ENCODE results near the gene PIK3R1. TPM values are rescaled to one million over a fixed set of nuclear protein-coding genes. Genes with fewer than 3 reads are reported as not detected.

The PIK3R1 gene
- polyA plus RNA-seq, 4 donors, result 9.2 to 68.4 (median 20.5) TPM

DNA sequence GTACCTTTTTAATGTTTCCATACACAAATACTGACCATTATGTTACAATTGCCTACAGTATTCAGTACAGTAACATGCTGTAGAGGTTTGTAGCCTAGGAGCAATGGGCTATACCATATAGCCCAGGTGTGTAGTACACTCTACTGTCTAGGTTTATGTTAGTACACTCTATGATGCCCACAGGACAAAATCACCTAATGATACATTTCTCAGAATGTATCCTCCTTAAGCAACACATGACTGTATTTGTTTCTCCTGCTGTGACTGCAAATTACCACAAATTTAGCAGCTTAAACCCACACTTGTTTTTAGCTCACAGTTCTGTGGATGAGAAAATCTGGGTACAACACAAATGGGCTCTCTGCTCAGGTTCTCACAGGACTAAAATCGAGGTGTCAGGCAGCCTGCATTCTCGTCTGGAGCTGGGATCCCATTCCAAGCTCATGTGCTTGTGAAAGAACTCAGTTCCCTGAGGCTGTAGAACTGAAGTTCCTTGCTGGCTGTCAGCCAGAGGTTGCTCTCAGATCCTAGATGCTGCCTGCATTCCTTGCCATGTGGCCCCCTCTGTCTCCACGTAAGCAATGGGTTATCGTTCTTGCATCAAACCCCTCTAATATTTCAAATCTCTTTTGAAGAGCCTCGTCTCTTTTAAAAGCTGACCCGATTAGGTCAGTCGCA is 38.6 kb upstream of the PIK3R1 start:
- H3K4me3 ChIP-seq (ENCODE audit: low read depth in 1 of 3, low read length in 3 of 3), result no peak overlapping the region
- H3K9me3 ChIP-seq (ENCODE audit: control insufficient read depth in 2 of 2, insufficient read depth in 1 of 2, low read depth in 1 of 2, low read length in 1 of 2), result no peaks in the 10 kb centered on the region
- H3K36me3 ChIP-seq (ENCODE audit: control insufficient read depth in 3 of 3, insufficient read depth in 2 of 3, low read depth in 1 of 3, low read length in 3 of 3), result no peaks in the 10 kb centered on the region
- no peak overlapping the region for H3K27ac ChIP-seq (ENCODE audit: low read depth in 1 of 3, low read length in 2 of 3)
- 92 to 94% (median 93%) methylated on average over 7 of the region's 7 CpGs for WGBS, 3 donors
- DNase-seq (no peak), FAIRE-seq (no peak)
- no peaks in the 10 kb centered on the region for H3K27me3 ChIP-seq (ENCODE audit: control insufficient read depth in 3 of 3, insufficient read depth in 3 of 3, low read length in 3 of 3)
- H3K4me1 ChIP-seq (ENCODE audit: control insufficient read depth in 3 of 3, insufficient read depth in 2 of 3, low read depth in 1 of 3, low read length in 2 of 3), result peaks cover 0 to 13% (median under 1%) of the 10 kb centered on the region in 3 donors

DNA sequence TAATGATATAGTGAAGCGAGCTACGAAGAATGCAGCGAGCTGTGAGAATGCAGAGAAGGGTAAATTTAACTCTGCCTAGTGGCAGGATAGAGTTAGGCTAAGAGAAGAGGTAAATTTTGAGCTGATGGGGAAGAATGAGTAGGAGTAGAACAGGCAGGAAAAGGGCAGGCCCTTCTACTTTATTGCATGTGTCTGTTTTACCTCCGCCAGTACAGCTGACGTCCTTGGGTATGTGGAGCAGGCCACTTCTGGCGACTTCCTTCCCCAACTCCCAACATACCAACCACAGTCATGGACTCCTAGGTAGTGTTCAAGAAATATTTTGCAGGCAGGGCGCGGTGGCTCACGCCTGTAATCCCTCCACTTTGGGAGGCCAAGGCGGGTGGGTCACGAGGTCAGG is 37.9 kb upstream of the PIK3R1 start:
- no peaks in the 10 kb centered on the region for H3K27me3 ChIP-seq (ENCODE audit: control insufficient read depth in 3 of 3, insufficient read depth in 3 of 3, low read length in 3 of 3)
- no peaks in the 10 kb centered on the region for H3K36me3 ChIP-seq (ENCODE audit: control insufficient read depth in 3 of 3, insufficient read depth in 2 of 3, low read depth in 1 of 3, low read length in 3 of 3)
- no peak for FAIRE-seq
- no peak overlapping the region for H3K27ac ChIP-seq (ENCODE audit: low read depth in 1 of 3, low read length in 2 of 3)
- H3K4me3 ChIP-seq (ENCODE audit: low read depth in 1 of 3, low read length in 3 of 3), result no peak overlapping the region
- peaks cover 0 to 18% (median 5%) of the 10 kb centered on the region in 3 donors for H3K4me1 ChIP-seq (ENCODE audit: control insufficient read depth in 3 of 3, insufficient read depth in 2 of 3, low read depth in 1 of 3, low read length in 2 of 3)
- WGBS, 3 donors, result 95 to 97% (median 96%) methylated on average over 11 of the region's 11 CpGs
- no peak for DNase-seq
- H3K9me3 ChIP-seq (ENCODE audit: control insufficient read depth in 2 of 2, insufficient read depth in 1 of 2, low read depth in 1 of 2, low read length in 1 of 2), result no peaks in the 10 kb centered on the region

DNA sequence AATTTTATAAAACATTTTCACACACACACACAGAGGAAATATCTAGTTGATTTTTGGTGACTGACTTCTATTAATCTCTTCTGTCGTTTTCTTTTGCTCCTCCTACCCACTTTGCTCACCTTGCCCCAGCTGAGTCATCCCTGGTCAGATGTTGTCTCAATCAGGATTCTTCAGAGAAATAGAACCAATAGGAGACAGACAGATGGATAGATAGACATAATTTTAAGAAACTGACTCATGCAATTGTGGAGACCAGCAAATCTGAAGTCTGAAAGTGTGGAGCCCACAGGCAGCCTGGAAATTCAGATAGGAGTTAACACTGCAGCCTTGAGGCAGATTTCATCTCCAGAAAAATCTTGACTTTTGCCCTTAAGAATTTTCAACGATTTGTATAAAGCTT is 37.0 kb upstream of the PIK3R1 start:
- DNase-seq (no peak), FAIRE-seq (no peak)
- Histone ChIP-seq H3K4me1 (ENCODE audit: control insufficient read depth in 3 of 3, insufficient read depth in 2 of 3, low read depth in 1 of 3, low read length in 2 of 3) (peaks cover 0 to 18% (median 5%) of the 10 kb centered on the region in 3 donors), H3K36me3 (ENCODE audit: control insufficient read depth in 3 of 3, insufficient read depth in 2 of 3, low read depth in 1 of 3, low read length in 3 of 3) (no peaks in the 10 kb centered on the region), H3K9me3 (ENCODE audit: control insufficient read depth in 2 of 2, insufficient read depth in 1 of 2, low read depth in 1 of 2, low read length in 1 of 2) (no peaks in the 10 kb centered on the region), H3K27me3 (ENCODE audit: control insufficient read depth in 3 of 3, insufficient read depth in 3 of 3, low read length in 3 of 3) (no peaks in the 10 kb centered on the region), H3K27ac (ENCODE audit: low read depth in 1 of 3, low read length in 2 of 3) (no peak overlapping the region), H3K4me3 (ENCODE audit: low read depth in 1 of 3, low read length in 3 of 3) (no peak overlapping the region)
- WGBS, 3 donors, result 20 to 45% (median 32%) methylated on average over 2 of the region's 2 CpGs

DNA sequence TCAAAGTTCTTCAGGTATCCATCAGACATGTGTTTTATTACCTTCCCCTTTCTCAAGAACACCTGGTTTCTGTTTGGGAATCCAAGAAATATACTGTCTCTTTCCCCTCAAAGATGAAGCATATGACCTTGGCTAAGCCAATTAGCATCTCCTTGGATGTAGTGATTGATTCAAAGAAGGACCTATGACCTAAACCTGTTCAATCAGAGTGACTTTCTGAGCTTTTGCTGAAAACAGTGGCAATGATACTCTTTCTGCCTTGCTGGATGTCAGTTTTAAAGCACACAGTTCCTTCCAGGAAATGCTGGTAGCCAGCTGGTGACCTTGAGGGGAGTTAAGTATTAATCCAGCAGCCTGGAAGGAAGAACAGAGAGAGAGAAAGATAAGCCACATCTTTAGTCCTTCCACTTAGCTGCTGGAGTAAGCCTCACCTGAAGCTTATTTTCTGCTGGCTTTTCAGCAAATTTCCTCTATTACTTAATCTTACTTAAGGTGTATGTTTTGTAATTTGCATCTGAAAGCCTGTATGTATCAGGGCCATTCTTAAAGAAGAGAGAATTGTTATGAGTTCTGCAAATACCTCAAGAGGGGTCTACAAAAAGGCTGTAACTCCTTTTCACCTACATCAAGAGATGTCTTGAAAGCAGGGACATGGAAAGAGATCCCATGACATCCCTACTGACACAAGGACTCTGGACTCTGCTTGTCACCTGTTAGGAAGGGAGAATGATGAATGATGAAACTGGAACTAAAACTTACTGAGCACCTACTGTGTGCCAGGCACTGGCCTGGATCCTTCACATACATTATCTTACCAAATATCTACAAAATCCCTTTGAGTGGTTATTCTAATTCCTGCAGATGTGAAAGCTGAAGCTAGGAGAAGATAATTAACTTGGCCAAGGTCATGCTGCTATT is 35.2 kb upstream of the PIK3R1 start:
- DNase-seq (peak; percentile 57 to 67), FAIRE-seq (no peak)
- no peaks in the 10 kb centered on the region for H3K27me3 ChIP-seq (ENCODE audit: control insufficient read depth in 3 of 3, insufficient read depth in 3 of 3, low read length in 3 of 3)

DNA sequence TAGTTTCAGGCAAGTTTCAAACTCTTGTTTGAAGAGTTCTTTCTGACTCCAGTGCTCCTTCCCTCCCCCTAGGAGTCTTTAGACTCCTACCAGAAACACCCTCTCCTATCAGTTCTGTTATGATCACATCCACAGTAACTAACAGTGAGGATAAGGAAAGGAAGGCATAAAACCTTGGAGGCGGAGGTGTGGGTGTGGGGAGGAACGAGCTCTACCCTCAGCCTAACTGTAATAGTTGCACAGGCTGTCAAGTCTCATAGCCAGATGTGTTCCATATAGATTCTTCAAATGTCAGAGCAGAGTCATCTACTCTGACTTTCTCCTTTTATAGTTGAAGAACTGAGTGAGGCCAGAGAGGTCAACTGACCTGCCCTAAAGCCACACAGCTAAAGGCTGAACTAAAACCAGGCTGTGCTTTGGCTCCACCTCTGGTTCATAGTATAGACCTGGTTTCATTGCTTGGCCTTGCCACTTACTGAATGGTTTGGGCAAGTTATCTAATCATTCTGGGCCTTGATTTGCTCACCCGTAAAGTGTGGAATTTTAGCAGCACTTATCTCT is 34.4 kb upstream of the PIK3R1 start:
- WGBS, 3 donors, result 49 to 68% (median 59%) methylated on average over 3 of the region's 3 CpGs
- H3K4me1 ChIP-seq (ENCODE audit: control insufficient read depth in 3 of 3, insufficient read depth in 2 of 3, low read depth in 1 of 3, low read length in 2 of 3), result peaks cover 0 to 18% (median 5%) of the 10 kb centered on the region in 3 donors
- H3K9me3 ChIP-seq (ENCODE audit: control insufficient read depth in 2 of 2, insufficient read depth in 1 of 2, low read depth in 1 of 2, low read length in 1 of 2), result no peaks in the 10 kb centered on the region
- H3K4me3 ChIP-seq (ENCODE audit: low read depth in 1 of 3, low read length in 3 of 3), result no peak overlapping the region
- FAIRE-seq (no peak), DNase-seq (no peak)
- H3K27me3 ChIP-seq (ENCODE audit: control insufficient read depth in 3 of 3, insufficient read depth in 3 of 3, low read length in 3 of 3), result no peaks in the 10 kb centered on the region
- no peaks in the 10 kb centered on the region for H3K36me3 ChIP-seq (ENCODE audit: control insufficient read depth in 3 of 3, insufficient read depth in 2 of 3, low read depth in 1 of 3, low read length in 3 of 3)
- H3K27ac ChIP-seq (ENCODE audit: low read depth in 1 of 3, low read length in 2 of 3), result no peak overlapping the region

More for the DNA sequence above, 35.2 kb upstream of the PIK3R1 start:
- peak overlapping the region in 2 of 3 donors; percentile 3 to 6 for H3K27ac ChIP-seq (ENCODE audit: low read depth in 1 of 3, low read length in 2 of 3)
- no peaks in the 10 kb centered on the region for H3K9me3 ChIP-seq (ENCODE audit: control insufficient read depth in 2 of 2, insufficient read depth in 1 of 2, low read depth in 1 of 2, low read length in 1 of 2)
- H3K4me3 ChIP-seq (ENCODE audit: low read depth in 1 of 3, low read length in 3 of 3), result no peak overlapping the region
- no peaks in the 10 kb centered on the region for H3K36me3 ChIP-seq (ENCODE audit: control insufficient read depth in 3 of 3, insufficient read depth in 2 of 3, low read depth in 1 of 3, low read length in 3 of 3)
- H3K4me1 ChIP-seq (ENCODE audit: control insufficient read depth in 3 of 3, insufficient read depth in 2 of 3, low read depth in 1 of 3, low read length in 2 of 3), result peaks cover 0 to 18% (median 5%) of the 10 kb centered on the region in 3 donors

DNA sequence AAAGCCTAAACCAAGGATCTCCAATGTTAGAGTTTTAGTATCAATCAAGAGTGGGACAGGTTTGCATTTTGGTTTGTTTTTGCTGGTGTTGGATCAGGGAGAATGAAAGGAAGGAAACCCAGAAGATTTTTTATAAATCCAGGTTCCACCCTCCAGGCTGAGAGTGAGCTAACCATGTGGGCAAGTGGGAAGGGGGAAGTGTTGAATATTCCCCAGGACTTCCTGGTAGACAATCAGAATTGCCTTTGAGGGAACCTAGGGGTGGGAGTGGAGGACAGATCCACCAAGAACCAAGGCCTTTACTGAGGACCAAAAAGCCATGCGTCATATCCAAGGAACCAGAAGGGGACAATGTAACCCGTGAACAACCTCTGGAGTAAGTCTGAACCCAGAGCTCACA is 33.5 kb upstream of the PIK3R1 start:
- 96 to 97% (median 96%) methylated on average over 2 of the region's 2 CpGs for WGBS, 3 donors
- DNase-seq (peak; percentile 18 to 22), FAIRE-seq (no peak)
- Histone ChIP-seq H3K27ac (ENCODE audit: low read depth in 1 of 3, low read length in 2 of 3) (no peak overlapping the region), H3K27me3 (ENCODE audit: control insufficient read depth in 3 of 3, insufficient read depth in 3 of 3, low read length in 3 of 3) (no peaks in the 10 kb centered on the region), H3K4me1 (ENCODE audit: control insufficient read depth in 3 of 3, insufficient read depth in 2 of 3, low read depth in 1 of 3, low read length in 2 of 3) (peaks cover 0 to 18% (median 5%) of the 10 kb centered on the region in 3 donors), H3K36me3 (ENCODE audit: control insufficient read depth in 3 of 3, insufficient read depth in 2 of 3, low read depth in 1 of 3, low read length in 3 of 3) (no peaks in the 10 kb centered on the region), H3K9me3 (ENCODE audit: control insufficient read depth in 2 of 2, insufficient read depth in 1 of 2, low read depth in 1 of 2, low read length in 1 of 2) (no peaks in the 10 kb centered on the region), H3K4me3 (ENCODE audit: low read depth in 1 of 3, low read length in 3 of 3) (no peak overlapping the region)

DNA sequence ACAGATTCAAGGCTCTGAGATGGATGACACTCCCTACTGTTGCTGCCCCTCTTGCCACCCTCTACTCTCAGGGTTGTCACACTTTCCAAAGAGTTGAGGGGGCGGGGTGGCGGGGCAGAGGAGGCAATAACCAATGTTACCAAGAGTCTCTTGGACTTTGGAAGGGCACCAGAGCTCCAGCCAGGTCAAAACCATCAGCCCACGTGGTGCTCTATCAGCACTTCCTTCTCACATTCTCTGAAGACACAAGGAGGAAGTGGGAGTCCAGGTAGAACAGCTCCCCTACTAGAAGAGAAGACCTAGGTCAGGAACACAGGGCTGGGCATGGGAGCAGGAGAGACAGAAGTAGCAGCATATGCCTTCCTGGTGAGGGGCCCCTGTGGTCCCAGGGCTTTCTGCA is 33.0 kb upstream of the PIK3R1 start:
- H3K27ac ChIP-seq (ENCODE audit: low read depth in 1 of 3, low read length in 2 of 3), result no peak overlapping the region

DNA sequence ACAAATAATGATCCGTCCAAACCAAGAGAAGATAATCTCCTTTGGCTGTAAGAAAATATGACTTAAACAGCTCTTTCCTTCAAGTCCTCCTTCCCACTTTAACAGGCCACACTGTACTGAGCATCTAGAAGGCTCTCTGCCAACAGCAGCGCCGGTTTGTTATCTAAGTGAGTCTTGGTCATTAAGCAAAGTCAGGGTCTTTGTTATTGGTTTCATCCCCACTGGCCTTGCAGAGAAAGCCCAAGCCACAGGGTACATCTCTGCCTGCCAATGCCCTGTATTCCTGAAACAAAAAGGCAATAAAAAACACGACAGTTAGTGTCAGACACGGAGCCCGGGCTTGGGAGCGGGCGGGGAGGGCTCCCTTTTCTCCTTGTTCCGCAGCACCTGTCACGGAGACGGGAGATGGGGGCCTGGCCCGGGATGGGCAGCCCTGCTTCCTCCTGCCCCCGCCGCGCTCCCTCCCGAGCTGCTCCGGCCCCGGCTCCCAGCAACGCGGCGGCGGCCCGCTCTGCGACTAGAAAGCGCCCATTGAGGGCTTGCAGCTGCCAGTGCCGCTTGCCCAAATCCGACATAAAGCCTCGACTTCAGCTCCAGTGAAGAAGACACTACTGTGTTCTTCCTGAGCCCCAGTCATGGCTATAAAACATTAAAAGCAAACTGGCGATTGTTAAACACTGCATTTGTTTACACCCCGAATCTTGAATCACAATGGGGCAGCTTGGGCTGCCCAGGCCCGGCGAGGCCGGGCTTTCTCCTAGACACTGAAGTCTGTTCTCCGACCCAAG is 28.1 kb upstream of the PIK3R1 start:
- no peaks in the 10 kb centered on the region for H3K9me3 ChIP-seq (ENCODE audit: control insufficient read depth in 2 of 2, insufficient read depth in 1 of 2, low read depth in 1 of 2, low read length in 1 of 2)
- peak in 1 of 2 donors; percentile 27 for DNase-seq
- peak overlapping the region in 1 of 3 donors; percentile 11 for H3K4me3 ChIP-seq (ENCODE audit: low read depth in 1 of 3, low read length in 3 of 3)
- H3K36me3 ChIP-seq (ENCODE audit: control insufficient read depth in 3 of 3, insufficient read depth in 2 of 3, low read depth in 1 of 3, low read length in 3 of 3), result no peaks in the 10 kb centered on the region
- peak overlapping the region in 1 of 3 donors; percentile 39 for H3K27ac ChIP-seq (ENCODE audit: low read depth in 1 of 3, low read length in 2 of 3)
- WGBS, 3 donors, result 68 to 83% (median 83%) methylated on average over 34 of the region's 34 CpGs
- FAIRE-seq, result no peak
- no peaks in the 10 kb centered on the region for H3K27me3 ChIP-seq (ENCODE audit: control insufficient read depth in 3 of 3, insufficient read depth in 3 of 3, low read length in 3 of 3)
- peaks cover 0 to 10% (median 0%) of the 10 kb centered on the region in 3 donors for H3K4me1 ChIP-seq (ENCODE audit: control insufficient read depth in 3 of 3, insufficient read depth in 2 of 3, low read depth in 1 of 3, low read length in 2 of 3)

More for the DNA sequence above, 33.0 kb upstream of the PIK3R1 start:
- WGBS, 3 donors, result 66 to 79% (median 68%) methylated on average over 3 of the region's 3 CpGs
- Histone ChIP-seq H3K4me3 (ENCODE audit: low read depth in 1 of 3, low read length in 3 of 3) (no peak overlapping the region), H3K9me3 (ENCODE audit: control insufficient read depth in 2 of 2, insufficient read depth in 1 of 2, low read depth in 1 of 2, low read length in 1 of 2) (no peaks in the 10 kb centered on the region), H3K27me3 (ENCODE audit: control insufficient read depth in 3 of 3, insufficient read depth in 3 of 3, low read length in 3 of 3) (no peaks in the 10 kb centered on the region), H3K4me1 (ENCODE audit: control insufficient read depth in 3 of 3, insufficient read depth in 2 of 3, low read depth in 1 of 3, low read length in 2 of 3) (peaks cover 0 to 21% (median 5%) of the 10 kb centered on the region in 3 donors), H3K36me3 (ENCODE audit: control insufficient read depth in 3 of 3, insufficient read depth in 2 of 3, low read depth in 1 of 3, low read length in 3 of 3) (no peaks in the 10 kb centered on the region)
- DNase-seq, result peak; percentile 34 to 63
- FAIRE-seq, result no peak
